HG03439 (cell line): ENCODE results near the gene FURIN.
"Not testable (repeated sequence)": the region's sequence is repeated elsewhere in the genome, so short reads cannot be mapped to it uniquely, and the experiment has no call there.

Source experiments
- ATAC-seq: cut with Tn5 transposase; IDR thresholded peaks from one replicate; pipeline ENCODE4 v1.9.1; 2021; ENCODE audit warnings: mild to moderate bottlenecking, moderate library complexity; ENCODE audit not compliant: unreplicated experiment

The FURIN gene

GRCh38 chr15:90840954-90841353 is 27.4 kb upstream of the FURIN start:
- ATAC-seq: no peak

DNA sequence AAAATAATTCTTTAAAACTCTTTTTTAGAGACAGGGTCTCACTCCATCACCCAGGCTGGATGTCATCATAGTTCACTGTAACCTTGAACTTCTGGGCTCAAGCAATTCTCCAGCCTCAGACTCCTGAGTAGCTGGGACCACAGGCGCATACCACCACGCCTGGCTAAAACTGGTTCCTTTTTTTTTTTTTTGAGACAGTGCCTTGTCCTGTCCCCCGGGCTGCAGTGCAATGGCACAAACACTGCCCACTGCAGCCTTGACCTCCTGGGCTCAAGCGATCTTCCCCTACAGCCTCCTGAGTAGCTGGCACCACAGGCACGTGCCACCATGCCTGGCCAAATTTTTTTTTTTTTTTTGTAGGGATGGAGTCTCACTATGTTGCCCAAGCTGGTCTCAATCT is 23.7 kb upstream of the FURIN start:
- no peak for ATAC-seq

GRCh38 chr15:90845201-90845949 is 23.0 kb upstream of the FURIN start:
- ATAC-seq: peak; percentile 54

- not testable (repeated sequence) for ATAC-seq
Observed at GRCh38 chr15:90849424-90849823, 19.0 kb upstream of the FURIN start.

DNA sequence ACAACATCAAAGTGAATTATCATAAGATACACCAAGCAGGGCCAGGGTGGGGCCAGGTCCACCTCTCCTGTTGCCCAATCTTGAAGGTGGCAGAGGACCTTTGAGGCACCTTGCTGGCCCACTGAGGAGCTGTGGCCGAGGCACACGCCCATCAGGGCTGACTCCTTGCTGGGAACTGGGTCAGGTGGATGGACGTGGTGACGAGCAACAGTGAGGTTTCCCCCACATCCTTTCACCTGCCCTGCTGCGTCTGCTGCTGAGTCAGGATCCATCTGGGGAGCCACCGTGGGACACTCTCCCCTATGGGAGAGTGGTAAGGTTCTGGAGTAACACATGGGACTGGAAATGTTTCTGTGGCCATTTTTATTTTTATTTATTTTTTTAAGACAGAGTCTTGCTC is 17.3 kb upstream of the FURIN start:
- ATAC-seq: no peak

DNA sequence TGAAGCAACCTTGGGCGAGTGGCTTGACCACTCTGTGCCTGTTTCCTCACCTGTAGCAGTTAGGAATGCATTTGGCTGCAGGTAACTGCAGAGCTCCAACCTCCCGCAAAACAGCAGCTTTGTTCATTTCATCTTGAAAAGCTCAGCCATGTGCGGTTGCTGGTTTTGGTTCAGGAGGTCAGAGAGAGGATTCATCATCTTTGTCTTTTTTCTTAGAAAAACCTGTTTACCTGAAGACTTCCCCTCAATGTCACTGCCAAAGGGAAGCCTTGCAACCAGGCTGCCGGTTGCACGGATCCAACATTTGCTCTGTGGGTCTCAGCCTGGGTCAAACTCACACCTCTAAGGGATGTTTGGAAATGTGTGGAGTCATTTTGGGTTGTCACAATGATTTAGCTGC is 16.4 kb upstream of the FURIN start:
- no peak for ATAC-seq

GRCh38 chr15:90855139-90855538 is 13.2 kb upstream of the FURIN start:
- ATAC-seq: no peak

DNA sequence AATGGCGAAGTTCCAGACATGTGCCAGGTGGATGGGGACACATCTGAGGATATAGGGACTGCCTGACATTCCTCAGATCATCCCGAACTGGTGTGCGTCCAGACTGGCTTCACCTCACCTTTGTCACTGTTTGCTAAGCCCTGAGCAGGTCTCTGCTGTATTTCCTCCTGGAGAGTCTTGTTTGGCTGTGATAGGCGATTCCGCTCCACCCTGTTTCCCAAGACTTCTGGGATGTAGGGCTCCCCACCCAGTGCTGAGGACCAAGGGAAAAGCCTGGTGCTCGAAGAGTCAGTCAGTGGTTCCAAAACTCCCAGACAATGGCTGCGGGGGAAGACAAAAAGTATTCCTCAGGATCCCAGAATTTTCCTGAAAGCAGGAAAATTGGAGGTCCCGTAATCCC is 11.1 kb upstream of the FURIN start:
- ATAC-seq: no peak

DNA sequence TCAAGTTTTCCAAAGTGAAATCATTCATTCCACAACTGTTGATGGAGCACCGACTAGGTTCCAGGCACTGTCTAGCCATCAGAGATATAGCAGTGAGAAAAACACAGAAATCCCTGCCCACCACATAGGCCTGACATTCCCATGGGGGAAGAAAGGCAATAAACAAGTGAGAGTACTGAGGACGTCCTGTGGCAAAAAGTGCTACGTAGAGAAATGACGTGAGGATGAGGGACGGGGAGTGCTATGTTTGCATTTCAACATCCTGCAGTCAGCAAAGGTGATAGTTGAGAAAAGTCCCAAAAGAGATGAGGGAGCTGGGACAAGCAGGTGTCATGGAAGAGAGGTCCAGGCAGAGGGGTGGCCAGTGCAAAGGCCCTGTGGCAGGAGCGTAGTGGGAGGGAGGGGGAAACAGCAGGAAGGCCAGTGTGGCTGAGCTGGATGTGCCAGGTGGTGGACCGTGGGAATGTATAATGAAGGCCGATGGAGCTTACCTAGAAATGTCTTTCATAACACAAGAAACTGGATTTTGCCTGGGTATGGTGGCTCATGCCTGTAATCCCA is 10.4 kb upstream of the FURIN start:
- no peak for ATAC-seq

- ATAC-seq: no peak
Observed at GRCh38 chr15:90859234-90860131, 8.9 kb upstream of the FURIN start.

DNA sequence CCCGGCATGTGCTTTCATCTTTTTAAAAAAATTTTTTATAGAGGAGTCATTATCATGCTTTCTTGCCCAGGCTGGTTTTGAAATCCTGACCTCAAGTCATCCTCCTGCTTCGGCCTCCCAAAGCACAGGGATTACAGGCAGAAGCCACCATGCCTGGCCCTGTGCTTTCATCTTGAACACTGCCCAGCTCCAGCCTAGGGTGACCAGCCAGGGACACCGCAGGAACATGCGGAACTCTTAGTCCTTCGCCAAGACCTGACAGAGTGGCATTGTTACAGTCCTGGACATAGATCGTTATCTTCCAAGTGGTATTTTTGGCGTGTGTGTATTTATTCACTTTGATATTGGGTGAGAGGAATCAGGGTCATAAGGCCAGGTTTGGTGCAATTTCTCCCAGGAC is 7.9 kb upstream of the FURIN start:
- ATAC-seq: no peak

GRCh38 chr15:90860942-90861675 is 7.3 kb upstream of the FURIN start:
- ATAC-seq: no peak

DNA sequence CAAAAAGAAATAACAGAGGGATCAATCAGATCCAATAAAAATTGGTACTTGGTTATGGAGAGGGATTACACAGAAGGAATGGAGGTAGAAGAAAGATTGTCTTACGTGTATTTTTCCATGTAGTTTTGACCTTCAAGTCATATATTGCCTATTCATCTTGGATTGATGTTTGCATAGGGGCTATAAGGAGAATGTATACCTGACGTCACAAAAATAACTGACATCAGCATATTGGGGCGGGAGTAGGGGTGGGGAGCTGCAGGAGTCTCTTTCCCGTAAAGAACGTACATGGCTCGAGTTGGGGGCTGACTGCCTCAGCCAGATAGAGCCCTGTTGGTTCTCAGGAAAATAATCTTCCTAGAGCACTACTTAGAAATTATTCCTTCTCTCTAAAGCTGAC is 5.9 kb upstream of the FURIN start:
- no peak for ATAC-seq

DNA sequence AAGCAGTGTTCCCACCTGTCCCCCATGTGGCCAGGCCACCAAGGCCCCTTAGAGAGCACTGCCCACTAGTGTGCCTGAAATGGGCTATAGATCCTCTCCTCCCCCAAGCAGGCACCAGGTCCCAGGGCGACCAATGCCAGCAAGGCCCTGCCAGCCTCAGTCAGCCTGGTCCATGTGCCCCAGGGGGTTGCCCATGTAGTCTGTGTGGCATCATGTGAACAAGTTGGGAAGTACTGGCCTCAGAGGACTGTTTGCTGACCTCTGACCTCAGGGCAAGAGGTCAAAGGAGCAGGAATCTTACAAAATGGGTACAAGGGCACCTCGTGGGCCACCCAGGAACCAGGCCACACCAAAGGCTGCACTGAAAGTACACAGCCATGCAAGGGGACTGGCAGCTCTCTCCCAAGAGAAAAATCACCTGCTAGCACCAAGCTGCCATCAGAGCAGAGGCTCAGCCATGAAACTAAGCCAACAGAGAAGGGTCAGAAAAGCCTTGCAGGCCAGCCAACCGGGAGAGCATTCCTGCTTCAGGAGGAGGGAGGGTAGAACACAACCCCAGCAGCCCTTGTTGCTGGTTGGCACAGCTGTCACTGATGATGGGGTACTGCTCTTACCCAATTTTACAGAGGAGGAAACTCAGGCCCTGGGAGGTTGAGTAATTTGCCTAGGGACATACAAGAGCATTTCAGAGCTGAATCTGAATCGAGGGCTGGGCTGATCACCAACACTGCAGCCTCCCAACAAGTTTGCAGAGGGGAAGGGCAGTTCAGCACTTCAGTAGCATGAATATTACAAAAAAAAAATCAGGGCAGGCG is 5.2 kb upstream of the FURIN start:
- ATAC-seq: no peak

- ATAC-seq: no peak
Observed at GRCh38 chr15:90863987-90864386, 4.4 kb upstream of the FURIN start.

GRCh38 chr15:90864507-90864906 is 3.9 kb upstream of the FURIN start:
- no peak for ATAC-seq

- ATAC-seq: no peak
Observed at GRCh38 chr15:90865702-90866101, 2.7 kb upstream of the FURIN start.

- no peak for ATAC-seq
Observed at GRCh38 chr15:90866161-90866715, 2.1 kb upstream of the FURIN start.

DNA sequence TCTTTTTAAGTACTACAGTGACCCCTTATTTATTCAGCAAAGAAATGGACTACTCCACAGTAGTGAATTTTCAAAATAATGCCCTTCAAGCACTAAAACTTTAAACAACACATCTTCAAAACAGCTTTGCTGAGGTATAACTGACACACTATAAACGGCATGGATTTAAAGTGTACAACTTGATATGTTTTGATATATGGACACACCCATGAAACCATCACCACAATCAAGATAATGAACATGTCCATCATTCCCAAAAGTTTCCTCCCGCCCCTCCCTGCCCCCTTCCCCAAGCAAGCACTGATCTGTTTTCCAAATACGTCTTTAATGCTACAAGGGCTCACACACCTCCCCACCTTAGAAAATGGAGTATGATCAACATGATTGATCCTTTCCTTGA is 1.6 kb upstream of the FURIN start:
- ATAC-seq: no peak

DNA sequence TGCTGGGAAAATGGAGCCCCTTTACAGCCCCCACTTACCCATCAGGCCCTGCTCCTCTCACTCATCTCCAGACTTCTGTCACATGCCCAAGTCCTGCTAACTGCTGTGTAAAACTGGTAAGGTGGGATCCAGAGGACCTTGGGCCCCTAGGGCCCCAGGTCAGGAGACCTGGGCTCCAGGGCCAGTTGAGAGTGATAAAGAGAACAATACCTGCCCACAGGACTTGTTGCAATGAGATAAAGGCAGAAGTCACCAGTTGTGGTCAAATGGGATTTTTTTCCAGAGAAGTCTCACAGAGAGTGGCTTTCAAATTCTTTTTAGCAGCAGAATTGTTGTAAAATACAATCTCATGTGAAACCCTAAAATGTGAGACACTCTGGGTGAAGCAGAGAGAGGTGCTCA is 753 bp downstream of the FURIN start:
- no peak for ATAC-seq
